Calu3 (cell line): ENCODE data around the gene NXPE4. TPM values are rescaled to one million over a fixed set of nuclear protein-coding genes. Genes with fewer than 3 reads are reported as not detected.
"Not testable (repeated sequence)": the region's sequence is repeated elsewhere in the genome, so short reads cannot be mapped to it uniquely, and the experiment has no call there.

Experiments
- BruUV-seq: library from RNA; stranded (reverse); fragments of 400-500 nt; replicated peaks from 2 replicates; lab custom pipeline; 2021; lab: Mats Ljungman, UMichigan
- CTCF ChIA-PET: fragments of 300-600 bp; sonication (Branson Sonifier 250); formaldehyde crosslinking; loops from one replicate; lab custom pipeline; 2022; ENCODE audit warnings: antibody characterized with exemption; lab: Charles Lee
- DNase-seq: peaks from one replicate; pipeline ENCODE4 v3.0.0; 2022
- H3K27ac Mint-ChIP-seq: one replicate; pipeline ENCODE4 v1.8.0; 2022; ENCODE audit warnings: mixed read lengths; ENCODE audit not compliant: unreplicated experiment
- H3K27me3 Mint-ChIP-seq: one replicate; pipeline ENCODE4 v1.8.0; 2022; ENCODE audit warnings: mixed read lengths; ENCODE audit not compliant: unreplicated experiment
- H3K36me3 Mint-ChIP-seq: one replicate; pipeline ENCODE4 v1.8.0; 2022; ENCODE audit warnings: mild to moderate bottlenecking, moderate library complexity, mixed read lengths; ENCODE audit not compliant: insufficient read depth, unreplicated experiment
- H3K4me1 Mint-ChIP-seq: one replicate; pipeline ENCODE4 v1.8.0; 2022; ENCODE audit warnings: mild to moderate bottlenecking, low read depth, mixed read lengths; ENCODE audit not compliant: unreplicated experiment
- H3K4me3 Mint-ChIP-seq: one replicate; pipeline ENCODE4 v1.8.0; 2022; ENCODE audit warnings: mild to moderate bottlenecking, low read depth, moderate library complexity, mixed read lengths; ENCODE audit not compliant: unreplicated experiment
- H3K9me3 Mint-ChIP-seq: one replicate; pipeline ENCODE4 v1.8.0; 2022; ENCODE audit warnings: low read depth, mixed read lengths; ENCODE audit not compliant: unreplicated experiment
- CTCF ChIP-seq: fragments of 200-600 bp; IDR thresholded peaks from one replicate; pipeline ENCODE4 v1.8.0; 2022; ENCODE audit warnings: antibody characterized with exemption; ENCODE audit not compliant: unreplicated experiment
- intact Hi-C: fragments of 100-400 bp; cut with micrococcal nuclease; formaldehyde crosslinking; loops from one replicate; pipeline ENCODE4 v1.10.0; 2022; ENCODE audit not compliant: unreplicated experiment
- total RNA-seq: library from RNA; stranded (reverse); gene quantifications from 2 replicates; pipeline ENCODE4 v1.2.3, GENCODE V29; 2022

Gene NXPE4
- total RNA-seq, 1 experiment from 2014 or later: not detected

- DNase-seq: no peak
- no peaks in the 10 kb centered on the region for H3K27me3 Mint-ChIP-seq
- TF ChIP-seq CTCF: no peak
- H3K27ac Mint-ChIP-seq: no peak overlapping the region
- H3K4me3 Mint-ChIP-seq: no peak overlapping the region
- no peaks in the 10 kb centered on the region for H3K9me3 Mint-ChIP-seq
- BruUV-seq: no TSS peak
- no peaks in the 10 kb centered on the region for H3K36me3 Mint-ChIP-seq
- no peaks in the 10 kb centered on the region for H3K4me1 Mint-ChIP-seq
- CTCF ChIA-PET: no interaction called here
- intact Hi-C loops: no loop called here
Measured at GRCh38 chr11:114615448-114616361, 20.1 kb upstream of the NXPE4 start.

GRCh38 chr11:114614127-114614720 lies 18.6 kb upstream of the NXPE4 start:
- Mint-ChIP-seq H3K4me1 (no peaks in the 10 kb centered on the region), H3K27me3 (no peaks in the 10 kb centered on the region)
- no peak for TF ChIP-seq CTCF

GRCh38 chr11:114613094-114613493 lies 17.5 kb upstream of the NXPE4 start:
- H3K9me3 Mint-ChIP-seq, H3K4me1 Mint-ChIP-seq, CTCF ChIA-PET, DNase-seq, H3K4me3 Mint-ChIP-seq, H3K27me3 Mint-ChIP-seq, H3K27ac Mint-ChIP-seq, intact Hi-C loops, BruUV-seq, H3K36me3 Mint-ChIP-seq: not testable (repeated sequence)

More at GRCh38 chr11:114614127-114614720, 18.6 kb upstream of the NXPE4 start:
- Mint-ChIP-seq H3K4me3 (no peak overlapping the region), H3K27ac (no peak overlapping the region), H3K36me3 (no peaks in the 10 kb centered on the region), H3K9me3 (no peaks in the 10 kb centered on the region)
- CTCF ChIA-PET: no interaction called here
- intact Hi-C loops: no loop called here
- BruUV-seq: no TSS peak
- DNase-seq: no peak

- Mint-ChIP-seq H3K4me1 (no peaks in the 10 kb centered on the region), H3K36me3 (no peaks in the 10 kb centered on the region), H3K4me3 (no peak overlapping the region), H3K27me3 (no peaks in the 10 kb centered on the region), H3K27ac (no peak overlapping the region), H3K9me3 (no peaks in the 10 kb centered on the region)
- BruUV-seq: no TSS peak
- DNase-seq: no peak
- intact Hi-C loops: no loop called here
- CTCF ChIA-PET: no interaction called here
- TF ChIP-seq CTCF: no peak
Measured at GRCh38 chr11:114612686-114613085, 17.1 kb upstream of the NXPE4 start.

GRCh38 chr11:114612199-114612598 lies 16.6 kb upstream of the NXPE4 start:
- H3K4me3 Mint-ChIP-seq, intact Hi-C loops, H3K27ac Mint-ChIP-seq, BruUV-seq, H3K9me3 Mint-ChIP-seq, H3K36me3 Mint-ChIP-seq, H3K4me1 Mint-ChIP-seq, CTCF ChIA-PET, DNase-seq, H3K27me3 Mint-ChIP-seq: not testable (repeated sequence)
